Stomach (tissue), 9 donors: ENCODE results near the gene ATP9A. TPM values are rescaled to one million over a fixed set of nuclear protein-coding genes. Genes with fewer than 3 reads are reported as not detected.
"Not testable (repeated sequence)": the region's sequence is repeated elsewhere in the genome, so short reads cannot be mapped to it uniquely, and the experiment has no call there.

Source experiments
- DNase-seq, 2 donors: peaks; one replicate each; pipeline versions ENCODE4 v3.0.0 to v3.0.0-alpha.2; 2013 to 2019
- H3K27ac ChIP-seq, 5 donors: fragments of 200-600 bp in 4 of 5; sonication (generic) in 4 of 5; one replicate each; pipeline ENCODE4 v1.5.1; 2013 to 2019; ENCODE audit warnings: mild to moderate bottlenecking in 1 of 5, moderate library complexity in 1 of 5
- H3K27me3 ChIP-seq, 3 donors: fragments of 200-600 bp; sonication (generic); one replicate each; pipeline ENCODE4 v1.5.1; 2017 to 2019; ENCODE audit warnings: mixed run types in 1 of 3
- H3K36me3 ChIP-seq, 4 donors: fragments of 200-600 bp; sonication (generic); 1 replicate in 3 of 4; 2 replicates in 1 of 4; pipeline ENCODE4 v1.5.1; 2016 to 2019
- H3K4me1 ChIP-seq, 4 donors: fragments of 200-600 bp; sonication (generic); one replicate each; pipeline ENCODE4 v1.5.1; 2016 to 2019
- H3K4me3 ChIP-seq, 4 donors: fragments of 200-600 bp; sonication (generic) in 3 of 4; one replicate each; pipeline ENCODE4 v1.5.1; 2016 to 2019; ENCODE audit warnings: mild to moderate bottlenecking in 1 of 4
- H3K9me3 ChIP-seq, 4 donors: fragments of 200-600 bp; sonication (generic); one replicate each; pipeline ENCODE4 v1.5.1; 2016 to 2019
- EP300 ChIP-seq: sonication (generic); formaldehyde crosslinking; IDR thresholded peaks from one replicate; pipeline ENCODE4 v1.6.1; 2017; ENCODE audit warnings: antibody characterized with exemption
- POLR2A ChIP-seq, 4 donors: fragments of 450-650 bp; IDR thresholded peaks; one replicate each; pipeline ENCODE4 v1.6.1; 2016; ENCODE audit warnings: antibody characterized with exemption in 4 of 4, control low read depth in 2 of 4, mild to moderate bottlenecking in 1 of 4, moderate library complexity in 1 of 4
- POLR2AphosphoS5 ChIP-seq, 3 donors: sonication (generic); formaldehyde crosslinking; IDR thresholded peaks; one replicate each; pipeline ENCODE4 v1.6.1; 2016; ENCODE audit warnings: antibody characterized with exemption in 3 of 3
- WGBS, 5 donors: extraction: QIAGEN DNeasy Blood & Tissue Kit in 3 of 5; methylation state at CpG; one replicate each; pipeline versions ENCODE4 v1.1.5 to v1.1.7; 2013 to 2018; 5-methylcytosine and 5-hydroxymethylcytosine counted together
- intact Hi-C: fragments of 100-400 bp; cut with DNase I; formaldehyde crosslinking; loops from one replicate; pipeline ENCODE4 v1.15.1; 2023; ENCODE audit warnings: low total_unique reads
- polyA plus RNA-seq, 3 donors: library from polyadenylated mRNA; stranded (reverse); fragments of 200-250 nt; gene quantifications; one replicate each; pipeline ENCODE4 v1.2.3, GENCODE V29; 2013
- total RNA-seq, 5 donors: library from RNA; depleted of rRNA; stranded (reverse); fragments of >200 nt; gene quantifications; one replicate each; pipeline versions ENCODE4 v1.1.0 to v1.2.3, GENCODE V29; 2014 to 2016
- TF ChIP-seq, protein P1 (sequence below), 7 experiments: fragments of 450-650 bp in 4 of 7; fragments of 200-600 bp in 3 of 7; sonication (generic) in 3 of 7; IDR thresholded peaks; one replicate each; pipeline ENCODE4 v1.5.1; 2016 to 2019; ENCODE audit warnings: antibody characterized with exemption in 7 of 7, control low read depth in 2 of 7, mild to moderate bottlenecking in 1 of 7
- donor health status: healthy with polysubstance abuse.
- donor health status: Bipolar disorder and iron deficiency.
- donor health status: healthy.

The ATP9A gene
- total and polyA plus RNA-seq, 8 donors, result 3.2 to 58.9 (median 12.7) TPM

DNA sequence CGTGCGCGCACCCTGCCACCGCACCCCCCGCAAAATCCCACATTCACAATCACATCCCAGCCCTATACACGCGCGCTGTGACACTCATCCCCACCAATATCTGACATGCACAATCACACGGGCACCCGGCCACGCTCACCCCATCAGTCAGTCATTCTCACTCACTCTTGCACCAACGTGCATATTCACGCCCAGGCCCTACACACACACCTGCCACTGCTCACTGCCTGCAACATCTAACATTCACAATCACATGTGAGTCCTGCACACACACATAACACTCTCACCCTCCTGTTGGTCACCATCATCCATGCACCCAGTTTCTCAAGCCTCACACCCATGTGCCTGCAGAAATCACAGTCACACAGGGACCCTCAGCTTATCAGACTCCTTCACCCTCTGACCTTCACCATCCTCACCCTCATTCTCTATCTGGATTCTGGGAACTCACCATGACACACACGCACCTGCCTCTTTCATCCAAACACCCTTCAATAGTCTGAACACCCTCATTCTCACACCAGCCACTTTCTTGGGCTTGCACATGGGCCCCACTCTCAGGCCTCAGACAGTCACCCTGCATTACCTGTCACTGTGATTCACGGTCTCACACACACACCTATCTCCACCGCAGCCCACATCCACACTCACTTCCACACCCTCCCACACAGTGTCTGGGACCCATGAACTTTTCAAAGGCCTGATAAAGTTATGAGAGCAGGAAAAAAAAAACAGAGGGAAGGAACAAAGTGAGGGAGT lies 748 bp upstream of the ATP9A start:
- WGBS, 5 donors, result 16 to 32% (median 22%) methylated on average over 11 to 16 of the region's 16 CpGs
- H3K27me3 ChIP-seq, result peaks cover 0 to 9% (median 0%) of the 10 kb centered on the region in 3 donors
- peaks cover 4 to 33% (median 25%) of the 10 kb centered on the region in 4 donors for H3K4me1 ChIP-seq
- peak in 1 of 2 donors; percentile 55 for DNase-seq
- intact Hi-C loops, result no loop called here
- no peaks in the 10 kb centered on the region for H3K9me3 ChIP-seq
- H3K36me3 ChIP-seq, result no peaks in the 10 kb centered on the region
- no peak for TF ChIP-seq EP300
- TF ChIP-seq, protein P1, sequence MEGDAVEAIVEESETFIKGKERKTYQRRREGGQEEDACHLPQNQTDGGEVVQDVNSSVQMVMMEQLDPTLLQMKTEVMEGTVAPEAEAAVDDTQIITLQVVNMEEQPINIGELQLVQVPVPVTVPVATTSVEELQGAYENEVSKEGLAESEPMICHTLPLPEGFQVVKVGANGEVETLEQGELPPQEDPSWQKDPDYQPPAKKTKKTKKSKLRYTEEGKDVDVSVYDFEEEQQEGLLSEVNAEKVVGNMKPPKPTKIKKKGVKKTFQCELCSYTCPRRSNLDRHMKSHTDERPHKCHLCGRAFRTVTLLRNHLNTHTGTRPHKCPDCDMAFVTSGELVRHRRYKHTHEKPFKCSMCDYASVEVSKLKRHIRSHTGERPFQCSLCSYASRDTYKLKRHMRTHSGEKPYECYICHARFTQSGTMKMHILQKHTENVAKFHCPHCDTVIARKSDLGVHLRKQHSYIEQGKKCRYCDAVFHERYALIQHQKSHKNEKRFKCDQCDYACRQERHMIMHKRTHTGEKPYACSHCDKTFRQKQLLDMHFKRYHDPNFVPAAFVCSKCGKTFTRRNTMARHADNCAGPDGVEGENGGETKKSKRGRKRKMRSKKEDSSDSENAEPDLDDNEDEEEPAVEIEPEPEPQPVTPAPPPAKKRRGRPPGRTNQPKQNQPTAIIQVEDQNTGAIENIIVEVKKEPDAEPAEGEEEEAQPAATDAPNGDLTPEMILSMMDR (IDR thresholded peaks at IDR 0.05), result peak in 1 of 7 experiments; percentile 9
- peak overlapping the region in 2 of 4 donors; percentile 27 to 32 for H3K4me3 ChIP-seq
- peak overlapping the region in 1 of 5 donors; percentile 33 for H3K27ac ChIP-seq

DNA sequence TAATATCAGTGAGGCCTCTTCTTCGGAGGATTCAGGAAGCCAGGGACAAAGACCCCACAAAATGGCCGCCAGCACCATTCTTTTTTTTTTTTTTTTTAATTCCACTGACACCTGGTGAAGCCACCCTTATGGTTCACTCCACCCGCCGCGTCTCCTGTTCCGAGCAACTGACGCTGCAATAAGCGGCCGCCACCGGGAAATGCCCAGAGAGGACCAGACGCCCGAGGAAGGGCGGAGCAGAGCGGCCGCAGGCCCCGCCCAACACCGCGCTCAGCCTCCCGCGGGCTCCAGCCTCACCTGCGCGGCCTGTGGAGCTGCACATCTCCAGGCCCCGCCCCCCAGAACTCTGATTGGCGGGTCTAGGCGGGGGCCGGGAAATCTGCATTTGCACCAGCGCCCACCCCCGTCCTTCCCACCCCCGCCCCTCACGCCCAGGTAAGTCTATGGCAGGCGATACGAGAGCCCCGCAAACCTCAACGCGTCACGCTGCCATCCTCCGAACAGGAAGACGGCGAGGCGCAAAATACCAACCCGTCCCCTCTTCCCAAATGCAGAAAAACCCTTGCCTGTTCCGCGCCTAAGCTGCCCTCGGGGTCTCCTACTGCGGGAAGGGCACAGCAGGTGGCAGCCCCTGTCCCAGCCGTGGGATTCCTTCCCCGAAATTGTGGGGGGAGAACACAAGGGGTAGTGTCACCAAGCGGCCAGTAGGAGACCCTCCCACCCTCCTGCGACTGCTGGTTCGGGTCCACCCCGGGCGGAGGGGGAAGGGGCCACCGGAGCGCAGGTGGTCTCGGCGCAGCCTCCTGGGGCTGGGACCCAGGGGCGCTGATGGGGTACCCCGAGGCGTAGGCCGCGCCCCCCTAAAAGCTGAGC lies 960 bp downstream of the ATP9A start:
- peaks cover 4 to 33% (median 25%) of the 10 kb centered on the region in 4 donors for H3K4me1 ChIP-seq
- H3K9me3 ChIP-seq, result no peaks in the 10 kb centered on the region
- H3K27ac ChIP-seq, result peak overlapping the region; percentile 81 to 92 (median 86)
- 1 to 3% (median 1%) methylated on average over 35 to 61 of the region's 61 CpGs for WGBS, 5 donors
- TF ChIP-seq EP300 (no peak), POLR2AphosphoS5 (IDR thresholded peaks at IDR 0.05) (peak in 2 of 3 donors; percentile 47 to 51)
- intact Hi-C loops, result no loop called here
- peaks cover 0 to 9% (median 0%) of the 10 kb centered on the region in 3 donors for H3K27me3 ChIP-seq
- peak overlapping the region; percentile 74 to 85 (median 83) for H3K4me3 ChIP-seq
- no peaks in the 10 kb centered on the region for H3K36me3 ChIP-seq
- peak; percentile 92 to 96 for DNase-seq

DNA sequence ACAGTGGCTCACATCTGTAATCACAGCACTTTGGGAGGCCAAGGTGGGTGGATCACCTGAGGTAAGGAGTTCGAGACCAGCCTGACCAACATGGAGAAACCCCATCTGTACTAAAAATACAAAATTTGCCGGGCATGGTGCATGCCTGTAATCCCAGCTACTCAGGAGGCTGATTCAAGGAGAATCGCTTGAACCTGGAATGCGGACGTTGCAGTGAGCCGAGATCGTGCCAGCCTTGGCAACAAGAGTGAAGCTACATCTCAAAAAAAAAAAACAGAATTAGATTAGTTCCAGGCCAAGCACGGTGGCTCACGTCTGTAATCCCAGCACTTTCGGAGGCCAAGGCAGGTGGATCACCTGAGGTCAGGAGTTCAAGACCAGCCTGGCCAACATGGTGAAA lies 2.8 kb downstream of the ATP9A start:
- H3K27me3 ChIP-seq, intact Hi-C loops, H3K36me3 ChIP-seq, H3K9me3 ChIP-seq, H3K4me3 ChIP-seq: not testable (repeated sequence)
- WGBS, 5 donors, result 44 to 78% (median 45%) methylated on average over 10 of the region's 10 CpGs
- H3K4me1 ChIP-seq, result peaks cover 4 to 46% (median 37%) of the 10 kb centered on the region in 4 donors
- peak overlapping the region in 3 of 5 donors; percentile 85 to 87 (median 86) for H3K27ac ChIP-seq
- DNase-seq, result peak in 1 of 2 donors; percentile 35

DNA sequence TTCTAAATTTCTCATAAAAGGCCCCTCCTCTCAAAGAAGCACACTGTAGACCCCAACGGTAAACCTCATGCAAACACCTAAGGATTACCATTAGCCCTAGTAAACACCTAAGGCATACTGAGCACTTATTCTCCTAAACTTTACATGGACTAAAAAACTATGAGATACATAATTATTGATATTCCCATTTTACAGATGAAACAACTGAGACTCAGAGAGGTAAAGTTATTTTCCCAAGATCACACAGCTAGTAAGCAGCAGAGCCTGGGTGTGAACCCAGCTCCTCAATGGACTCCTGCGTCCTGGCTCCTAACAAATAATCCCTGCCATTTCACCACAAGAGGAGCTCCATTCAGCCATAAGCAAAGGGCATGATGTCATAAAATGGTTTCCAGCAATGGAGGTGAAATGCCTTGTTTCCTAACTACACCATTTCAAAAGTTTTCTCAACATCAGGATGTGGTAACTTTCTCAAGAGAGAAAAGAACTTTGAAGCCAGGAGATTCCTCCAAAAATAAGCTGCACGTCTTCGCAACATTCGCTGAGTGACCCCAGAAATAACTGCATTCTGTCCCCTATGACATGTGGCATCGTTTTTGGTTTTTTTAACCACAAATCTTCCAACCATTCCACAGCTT lies 4.1 kb downstream of the ATP9A start:
- DNase-seq, result no peak
- Histone ChIP-seq H3K36me3 (no peaks in the 10 kb centered on the region), H3K27me3 (peaks cover 0 to 9% (median 0%) of the 10 kb centered on the region in 3 donors), H3K4me1 (peaks cover 4 to 57% (median 40%) of the 10 kb centered on the region in 4 donors), H3K9me3 (no peaks in the 10 kb centered on the region), H3K27ac (peak overlapping the region in 3 of 5 donors; percentile 85 to 87 (median 86)), H3K4me3 (no peak overlapping the region)
- WGBS, 5 donors, result 87 to 93% (median 87%) methylated on average over 6 of the region's 6 CpGs
- intact Hi-C loops, result no loop called here
- TF ChIP-seq POLR2A (IDR thresholded peaks at IDR 0.05) (no peak), POLR2AphosphoS5 (IDR thresholded peaks at IDR 0.05) (no peak), EP300 (no peak)
- TF ChIP-seq, protein P1 (IDR thresholded peaks at IDR 0.05), result no peak
